Smooth muscle cell (in vitro differentiated cells): Measurements from ENCODE around the gene MPST. TPM values are rescaled to one million over a fixed set of nuclear protein-coding genes. Genes with fewer than 3 reads are reported as not detected.

Source experiments
- DNase-seq: peaks from one replicate; lab custom pipeline; 2025; ENCODE audit not compliant: unreplicated experiment; lab: John Stamatoyannopoulos, UW
- H2AFZ ChIP-seq: fragments of 200-600 bp; sonication (generic); 2 replicates; pipeline ENCODE4 v1.6.0; 2016; ENCODE audit warnings: antibody characterized with exemption, low read depth, mild to moderate bottlenecking
- H3F3A ChIP-seq: fragments of 200-600 bp; sonication (generic); 2 replicates; pipeline ENCODE4 v1.6.0; 2017; ENCODE audit warnings: antibody characterized with exemption, low read depth
- H3K27ac ChIP-seq: fragments of 200-600 bp; sonication (generic); 2 replicates; pipeline ENCODE4 v1.5.1; 2016; ENCODE audit warnings: low read depth, mild to moderate bottlenecking
- H3K27me3 ChIP-seq: fragments of 200-600 bp; sonication (generic); 2 replicates; pipeline ENCODE4 v1.6.1; 2016; ENCODE audit warnings: low read depth, mild to moderate bottlenecking
- H3K36me3 ChIP-seq: fragments of 200-600 bp; sonication (generic); 2 replicates; pipeline ENCODE4 v1.5.1; 2016; ENCODE audit warnings: low read depth
- H3K4me1 ChIP-seq: fragments of 200-600 bp; sonication (generic); 2 replicates; pipeline ENCODE4 v1.5.1; 2016; ENCODE audit warnings: low read depth
- H3K4me2 ChIP-seq: fragments of 200-600 bp; sonication (generic); 2 replicates; pipeline ENCODE4 v1.6.0; 2016; ENCODE audit warnings: mild to moderate bottlenecking
- H3K4me3 ChIP-seq: fragments of 200-600 bp; sonication (generic); 2 replicates; pipeline ENCODE4 v1.5.1; 2016; ENCODE audit warnings: mild to moderate bottlenecking
- H3K79me2 ChIP-seq: fragments of 200-600 bp; sonication (generic); 2 replicates; pipeline ENCODE4 v1.6.0; 2016; ENCODE audit warnings: low read depth, mild to moderate bottlenecking
- H3K9ac ChIP-seq: fragments of 200-600 bp; sonication (generic); 2 replicates; pipeline ENCODE4 v1.6.0; 2016; ENCODE audit warnings: low read depth
- H3K9me3 ChIP-seq: fragments of 200-600 bp; sonication (generic); replicated peaks from 2 replicates; pipeline ENCODE4 v1.5.1; 2016; ENCODE audit warnings: low read depth
- H4K20me1 ChIP-seq: fragments of 200-600 bp; sonication (generic); 2 replicates; pipeline ENCODE4 v1.6.0; 2016; ENCODE audit warnings: low read depth
- CTCF ChIP-seq: fragments of 200-600 bp; sonication (generic); IDR thresholded peaks from 2 replicates; pipeline ENCODE4 v1.5.1; 2017; ENCODE audit warnings: borderline replicate concordance, mild to moderate bottlenecking, antibody characterized with exemption; ENCODE audit not compliant: insufficient read depth, poor library complexity, severe bottlenecking
- WGBS: methylation state at CpG from one replicate; pipeline ENCODE4 v1.1.7; 2016; ENCODE audit warnings: low lambda C conversion rate; 5-methylcytosine and 5-hydroxymethylcytosine counted together
- polyA plus RNA-seq: library from polyadenylated mRNA; unstranded; fragments of >200 nt; fragmentation: Nextera tagmentation; extraction: Ambion mirVana; gene quantifications from 2 replicates; pipeline ENCODE4 v1.2.1, GENCODE V29; 2016
- total RNA-seq: library from RNA; depleted of rRNA; stranded (reverse); fragments of >200 nt; gene quantifications from 2 replicates; pipeline ENCODE4 v1.2.3, GENCODE V29; 2014

Gene MPST
- total and polyA plus RNA-seq, 2 experiments from 2014 or later, result 49.9 to 119 TPM

GRCh38 chr22:37011472-37011871, 8.1 kb upstream of the MPST start:
- no peaks in the 10 kb centered on the region for H3K36me3 ChIP-seq
- no peak overlapping the region for H3K9ac ChIP-seq
- no peaks in the 10 kb centered on the region for H3F3A ChIP-seq
- DNase-seq, result no peak
- no peaks in the 10 kb centered on the region for H3K4me1 ChIP-seq
- TF ChIP-seq CTCF, result no peak
- H4K20me1 ChIP-seq, result peaks cover 4% of the 10 kb centered on the region
- no peak overlapping the region for H3K4me3 ChIP-seq
- 94% methylated on average over 3 of the region's 3 CpGs for WGBS
- no peak overlapping the region for H3K27ac ChIP-seq
- H3K9me3 ChIP-seq, result no peaks in the 10 kb centered on the region
- H3K4me2 ChIP-seq, result no peak overlapping the region
- no peaks in the 10 kb centered on the region for H3K79me2 ChIP-seq
- H3K27me3 ChIP-seq, result no peaks in the 10 kb centered on the region
- H2AFZ ChIP-seq, result no peak overlapping the region

DNA sequence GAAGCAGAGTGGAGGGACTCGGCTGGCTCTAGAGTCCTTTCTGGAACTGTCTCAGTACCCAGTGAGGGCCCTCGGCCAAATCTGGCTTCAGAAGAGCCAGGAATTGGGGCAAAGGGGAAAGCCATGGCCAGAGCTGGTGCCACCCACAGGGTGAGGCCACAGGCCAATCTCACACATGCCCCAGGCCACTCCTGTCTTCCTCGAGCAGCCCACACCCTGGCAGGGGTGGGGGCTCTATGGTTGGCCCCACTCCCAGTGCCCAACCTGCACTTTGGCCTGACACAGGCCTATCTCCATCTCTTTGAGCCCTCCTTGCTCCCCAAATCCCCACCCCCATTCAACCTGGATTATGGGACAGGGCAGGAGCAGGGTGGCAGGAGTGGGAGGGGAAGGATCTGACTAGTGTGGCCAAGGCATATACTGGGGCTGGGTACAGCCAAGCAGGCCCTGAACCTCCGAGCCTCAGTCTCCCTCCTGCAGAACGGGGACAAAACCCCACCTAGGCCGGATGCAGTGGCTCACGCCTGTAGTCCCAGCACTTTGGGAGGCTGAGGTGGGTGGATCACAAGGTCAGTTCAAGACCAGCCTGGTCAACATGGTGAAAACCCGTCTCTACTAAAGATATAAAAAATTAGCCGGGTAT, 7.2 kb upstream of the MPST start:
- no peak for TF ChIP-seq CTCF
- Histone ChIP-seq H4K20me1 (peaks cover 11% of the 10 kb centered on the region), H3K36me3 (no peaks in the 10 kb centered on the region), H3K9me3 (no peaks in the 10 kb centered on the region), H3K79me2 (no peaks in the 10 kb centered on the region), H3F3A (no peaks in the 10 kb centered on the region), H3K4me1 (no peaks in the 10 kb centered on the region), H3K9ac (no peak overlapping the region), H3K27me3 (no peaks in the 10 kb centered on the region), H2AFZ (no peak overlapping the region), H3K4me2 (no peak overlapping the region), H3K4me3 (no peak overlapping the region), H3K27ac (no peak overlapping the region)
- DNase-seq, result no peak
- 85% methylated on average over 9 of the region's 9 CpGs for WGBS

DNA sequence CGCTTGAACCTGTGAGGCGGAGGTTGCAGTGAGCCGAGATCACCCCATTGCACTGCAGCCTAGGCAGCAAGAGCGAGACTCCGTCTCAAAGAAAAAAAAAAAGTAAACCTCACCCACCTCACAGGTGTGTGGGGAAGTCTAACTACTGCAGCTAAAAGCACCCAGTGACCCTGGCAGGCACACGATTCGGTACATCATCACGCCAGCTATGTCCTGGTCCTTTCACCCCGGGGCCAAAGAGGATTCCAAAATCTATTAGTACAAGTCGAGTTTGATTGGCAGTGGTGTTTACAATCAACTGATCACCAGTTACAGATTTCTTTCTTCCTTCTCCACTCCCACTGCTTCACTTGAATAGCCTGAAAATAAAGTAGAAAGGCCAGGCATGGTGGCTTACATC, 6.6 kb upstream of the MPST start:
- H3F3A ChIP-seq, result no peaks in the 10 kb centered on the region
- peaks cover 1% of the 10 kb centered on the region for H3K79me2 ChIP-seq
- DNase-seq, result no peak
- H3K27me3 ChIP-seq, result no peaks in the 10 kb centered on the region
- H3K4me3 ChIP-seq, result no peak overlapping the region
- no peak overlapping the region for H3K9ac ChIP-seq
- no peaks in the 10 kb centered on the region for H3K36me3 ChIP-seq
- no peak overlapping the region for H3K4me2 ChIP-seq
- H2AFZ ChIP-seq, result no peak overlapping the region
- TF ChIP-seq CTCF, result no peak
- H3K9me3 ChIP-seq, result no peaks in the 10 kb centered on the region
- WGBS, result 94% methylated on average over 10 of the region's 10 CpGs
- H3K4me1 ChIP-seq, result no peaks in the 10 kb centered on the region
- no peak overlapping the region for H3K27ac ChIP-seq
- peaks cover 13% of the 10 kb centered on the region for H4K20me1 ChIP-seq

DNA sequence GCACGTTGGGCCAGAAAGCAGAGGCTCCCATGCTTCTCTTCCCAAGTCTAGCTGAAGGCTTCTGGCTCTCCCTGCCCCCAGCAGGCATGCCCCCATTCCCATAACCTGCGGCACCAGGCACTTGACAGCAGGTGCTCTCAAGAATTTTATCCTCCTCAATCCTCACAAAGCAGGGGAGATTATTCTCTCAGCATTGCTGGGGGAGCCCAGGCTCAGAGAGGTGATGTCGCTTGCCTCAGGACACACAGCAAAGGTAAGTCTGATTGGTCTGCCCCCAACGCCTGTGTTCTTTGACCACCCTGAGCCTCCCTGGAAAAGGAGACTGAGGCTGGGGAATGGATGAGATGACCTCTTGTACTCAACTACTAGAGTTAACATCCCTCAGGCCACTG, 5.1 kb upstream of the MPST start:
- no peak for DNase-seq
- TF ChIP-seq CTCF, result no peak
- H3K27me3 ChIP-seq, result no peaks in the 10 kb centered on the region
- H3F3A ChIP-seq, result no peaks in the 10 kb centered on the region
- no peak overlapping the region for H3K27ac ChIP-seq
- H2AFZ ChIP-seq, result no peak overlapping the region
- no peaks in the 10 kb centered on the region for H3K9me3 ChIP-seq
- peaks cover 8% of the 10 kb centered on the region for H3K79me2 ChIP-seq
- no peaks in the 10 kb centered on the region for H3K4me1 ChIP-seq
- 92% methylated on average over 4 of the region's 4 CpGs for WGBS
- H3K4me3 ChIP-seq, result no peak overlapping the region
- peaks cover 15% of the 10 kb centered on the region for H4K20me1 ChIP-seq
- H3K4me2 ChIP-seq, result no peak overlapping the region
- H3K9ac ChIP-seq, result no peak overlapping the region
- H3K36me3 ChIP-seq, result no peaks in the 10 kb centered on the region
